ENCODE results near the gene TSEN34. TPM values are rescaled to one million over a fixed set of nuclear protein-coding genes. Genes with fewer than 3 reads are reported as not detected.
"Not testable (repeated sequence)": the region's sequence is repeated elsewhere in the genome, so short reads cannot be mapped to it uniquely, and the experiment has no call there.

Gene TSEN34
- total RNA-seq, 1 donor from 2014 or later: 27.7 TPM

DNA sequence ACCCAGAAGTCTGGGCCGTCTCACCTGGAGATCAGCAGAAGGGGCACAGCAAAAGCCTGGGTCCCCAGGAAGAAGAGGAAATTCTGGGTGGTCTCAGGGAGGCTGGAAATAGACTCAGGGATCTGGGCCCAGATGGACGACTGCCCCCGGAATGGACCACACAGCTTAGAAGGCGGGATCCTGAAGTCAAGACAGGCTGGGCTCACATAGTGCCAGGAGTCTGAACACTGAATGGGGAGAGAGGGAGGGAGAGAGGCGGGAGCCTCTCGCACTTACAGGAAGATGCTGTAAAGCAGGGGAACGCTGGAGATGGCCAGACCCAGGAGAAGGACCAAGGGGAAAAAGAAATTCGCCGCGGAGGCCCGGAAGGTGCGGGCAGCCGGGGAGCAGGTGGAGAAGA, 30.3 kb upstream of the TSEN34 start:
- DNase-seq (ENCODE audit: low spot score): no peak

DNA sequence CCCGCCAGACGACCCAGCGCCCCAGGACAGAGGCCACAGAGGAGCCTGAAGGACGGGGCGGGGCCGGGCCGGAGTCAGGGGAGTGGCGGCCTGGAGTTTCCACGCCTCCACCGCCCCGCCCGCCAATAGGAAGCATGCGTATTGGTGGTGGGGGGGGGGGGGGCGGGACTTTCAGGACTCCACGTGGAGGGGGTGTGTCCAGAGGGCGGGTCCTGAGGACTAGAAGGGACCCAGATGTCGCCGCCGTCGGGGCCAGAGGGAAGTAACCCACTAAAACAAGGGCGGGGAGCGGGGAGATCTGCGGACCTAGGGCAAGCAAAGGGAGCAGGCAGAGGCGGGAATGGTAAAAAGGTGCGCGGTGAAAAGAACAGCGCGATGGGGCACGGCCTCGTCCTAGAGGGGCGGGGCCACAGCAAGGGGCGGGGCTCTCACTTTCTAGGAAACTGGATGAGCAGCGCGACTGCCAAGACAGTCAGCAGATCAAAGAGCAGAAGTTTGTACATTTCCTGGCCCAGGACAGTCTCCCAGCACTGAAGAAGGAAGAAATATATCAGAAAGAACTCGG, 28.8 kb upstream of the TSEN34 start:
- peak; percentile 83 for DNase-seq (ENCODE audit: low spot score)

DNA sequence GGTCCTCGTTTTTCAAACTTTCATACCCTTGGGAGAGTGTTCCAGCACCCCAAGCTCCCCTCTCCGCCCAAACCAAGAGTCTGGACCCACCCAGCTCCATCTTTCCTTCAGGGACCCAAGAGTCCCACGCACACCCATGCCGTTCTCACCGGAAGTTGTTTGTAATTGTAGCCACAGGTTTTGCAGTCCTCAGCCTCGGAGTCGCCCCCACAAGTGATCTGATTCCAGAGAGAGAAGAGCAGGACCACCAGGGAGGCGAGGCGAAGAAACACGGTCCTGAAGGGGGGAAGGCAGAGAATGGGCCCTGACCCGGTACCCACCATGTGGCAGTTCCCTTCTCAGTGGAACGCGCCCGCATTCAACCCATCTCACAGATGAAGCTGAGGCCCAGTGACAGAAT, 28.2 kb upstream of the TSEN34 start:
- no peak for DNase-seq (ENCODE audit: low spot score)

DNA sequence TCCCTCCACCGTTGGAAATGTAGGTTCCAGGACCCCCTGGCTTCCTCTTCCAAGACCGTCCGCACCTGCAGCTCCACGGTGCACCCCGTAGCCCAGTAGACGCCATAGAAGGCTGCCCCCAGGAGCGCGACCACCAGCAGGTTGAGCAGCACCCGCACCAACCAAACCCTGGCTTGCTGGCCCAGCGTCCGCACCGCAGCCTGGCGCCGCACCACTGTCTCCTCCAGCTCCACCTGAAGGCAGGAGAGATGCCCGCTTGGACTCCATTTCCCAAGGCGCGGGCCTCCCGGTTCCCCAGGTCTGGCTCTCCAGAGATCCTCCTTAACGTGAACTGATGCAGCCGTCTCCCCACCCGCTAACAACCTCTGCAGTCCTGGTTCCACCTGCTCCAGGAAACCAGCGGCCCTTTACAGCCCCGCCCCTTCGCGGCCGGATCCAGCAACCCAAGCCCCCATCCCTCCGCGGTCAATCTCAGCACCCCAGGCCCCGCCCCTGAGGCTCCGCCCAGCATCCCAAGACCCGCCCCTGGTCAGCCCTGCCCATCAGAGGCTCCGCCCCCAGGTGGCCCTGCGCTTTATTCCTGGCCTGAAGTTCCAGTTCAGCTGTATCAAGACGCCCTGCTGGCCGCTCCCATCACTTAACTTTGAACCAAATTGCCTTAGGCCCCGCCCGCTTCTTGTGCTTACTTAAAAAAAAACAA, 26.6 kb upstream of the TSEN34 start:
- DNase-seq (ENCODE audit: low spot score): peak; percentile 83

DNA sequence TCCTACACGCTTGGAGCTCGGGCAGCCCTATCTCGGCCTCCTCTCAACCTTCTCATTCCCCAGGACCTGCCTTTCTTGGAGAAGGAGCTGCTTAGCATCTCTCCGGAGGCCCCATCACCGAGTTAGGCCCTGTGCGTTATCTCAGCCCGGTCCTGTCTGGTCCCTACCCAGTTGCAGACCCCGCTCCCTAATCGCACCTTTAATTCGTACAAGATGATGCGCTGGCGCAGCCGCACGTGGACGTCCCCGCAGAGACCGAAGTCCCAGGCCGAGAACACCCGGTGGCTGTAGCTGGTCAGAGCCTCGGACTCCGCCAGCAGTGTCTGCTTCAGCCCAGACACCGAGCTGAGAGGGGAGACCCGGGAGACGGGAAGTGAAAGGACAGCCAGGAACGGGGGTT, 25.9 kb upstream of the TSEN34 start:
- DNase-seq (ENCODE audit: low spot score): no peak

DNA sequence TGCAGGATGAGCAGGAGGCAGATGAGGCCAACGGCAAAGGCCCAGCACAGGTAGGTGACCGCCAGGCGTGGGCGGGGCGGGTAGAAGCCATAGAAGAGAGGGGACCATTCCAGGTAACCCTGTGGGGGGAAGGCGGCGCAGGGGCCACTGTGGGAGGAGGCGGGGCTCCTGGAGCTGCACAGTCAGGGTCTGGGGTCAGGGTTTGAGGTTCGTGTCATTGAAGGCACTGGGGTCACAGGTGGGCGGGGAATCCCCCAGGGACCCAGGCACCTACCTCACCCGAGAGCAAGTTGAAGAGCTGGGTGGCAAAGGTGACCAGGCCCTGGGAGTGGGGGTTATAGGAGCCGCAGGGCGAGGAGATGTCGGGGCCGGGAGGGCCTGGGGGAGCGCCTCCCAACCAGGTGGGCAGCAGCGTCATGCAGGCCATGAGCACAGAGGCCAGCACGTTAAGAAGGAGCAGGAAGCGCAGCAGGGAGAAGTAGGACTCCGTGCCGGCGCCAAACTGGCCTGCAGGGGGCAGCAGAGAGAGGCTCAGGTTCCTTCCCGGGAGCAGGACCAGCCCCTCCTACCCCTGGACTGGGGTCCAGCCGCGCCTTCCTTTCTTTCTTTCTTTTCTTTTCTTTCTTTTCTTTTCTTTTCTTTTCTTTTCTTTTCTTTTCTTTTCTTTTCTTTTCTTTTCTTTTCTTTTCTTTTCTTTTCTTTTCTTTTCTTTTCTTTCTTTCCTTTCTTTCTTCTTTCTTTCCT, 22.8 kb upstream of the TSEN34 start:
- DNase-seq (ENCODE audit: low spot score): peak; percentile 95

DNA sequence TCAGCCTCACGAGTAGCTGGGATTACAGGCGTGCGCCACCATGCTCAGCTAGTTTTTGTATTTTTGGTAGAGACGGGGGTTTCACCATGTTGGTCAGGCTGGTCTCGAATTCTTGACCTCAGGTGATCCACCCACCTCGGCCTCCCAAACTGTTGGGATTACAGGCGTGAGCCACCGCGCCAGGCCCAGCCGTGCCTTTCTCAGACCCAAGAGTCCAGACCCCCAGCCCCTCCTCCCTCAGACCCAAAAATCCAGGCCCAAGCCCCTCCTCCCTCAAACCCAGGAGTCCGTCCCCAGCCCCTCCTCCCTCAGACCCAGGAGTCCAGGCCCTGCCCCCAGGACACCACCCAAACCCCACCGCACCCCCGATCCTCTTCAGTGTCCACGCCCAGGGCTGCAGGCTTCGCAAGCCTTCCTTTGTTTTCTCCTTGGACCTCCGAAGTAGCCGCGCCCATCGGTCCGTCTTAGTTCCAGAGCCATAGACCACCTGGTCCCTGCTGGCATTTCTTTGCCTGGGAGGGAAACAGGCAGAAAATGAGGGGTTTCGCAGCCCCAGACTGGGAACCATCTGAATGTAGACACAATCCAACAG, 21.9 kb upstream of the TSEN34 start:
- DNase-seq (ENCODE audit: low spot score): no peak

DNA sequence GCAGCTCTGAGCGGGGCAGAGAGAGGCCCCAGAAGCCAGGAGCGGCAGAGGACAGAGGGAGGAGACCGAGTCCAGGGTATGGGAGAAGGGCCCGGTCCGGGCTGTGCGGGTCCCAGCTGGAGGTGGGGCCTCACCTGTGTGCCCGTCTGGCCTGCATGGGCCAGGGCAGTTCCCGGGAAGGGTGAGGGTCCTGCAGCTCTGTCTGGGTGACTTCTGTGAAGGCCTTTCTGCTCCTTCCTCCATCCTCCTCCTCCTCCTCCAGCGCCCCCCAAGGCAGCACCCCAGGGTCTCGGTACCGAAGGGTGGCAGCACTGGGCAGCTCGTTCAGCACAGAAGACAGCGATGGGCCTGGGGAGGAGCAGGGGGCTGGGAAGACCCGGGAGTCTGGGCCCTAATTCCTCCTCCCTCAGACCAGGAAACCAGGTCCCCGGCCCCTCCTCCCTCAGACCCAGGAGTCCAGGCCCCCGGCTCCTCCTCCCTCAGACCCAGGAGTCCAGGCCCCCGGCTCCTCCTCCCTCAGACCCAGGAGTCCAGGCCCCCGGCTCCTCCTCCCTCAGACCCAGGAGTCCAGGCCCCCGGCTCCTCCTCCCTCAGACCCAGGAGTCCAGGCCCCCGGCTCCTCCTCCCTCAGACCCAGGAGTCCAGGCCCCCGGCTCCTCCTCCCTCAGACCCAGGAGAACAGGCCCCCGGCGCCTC, 19.2 kb upstream of the TSEN34 start:
- not testable (repeated sequence) for DNase-seq (ENCODE audit: low spot score)

DNA sequence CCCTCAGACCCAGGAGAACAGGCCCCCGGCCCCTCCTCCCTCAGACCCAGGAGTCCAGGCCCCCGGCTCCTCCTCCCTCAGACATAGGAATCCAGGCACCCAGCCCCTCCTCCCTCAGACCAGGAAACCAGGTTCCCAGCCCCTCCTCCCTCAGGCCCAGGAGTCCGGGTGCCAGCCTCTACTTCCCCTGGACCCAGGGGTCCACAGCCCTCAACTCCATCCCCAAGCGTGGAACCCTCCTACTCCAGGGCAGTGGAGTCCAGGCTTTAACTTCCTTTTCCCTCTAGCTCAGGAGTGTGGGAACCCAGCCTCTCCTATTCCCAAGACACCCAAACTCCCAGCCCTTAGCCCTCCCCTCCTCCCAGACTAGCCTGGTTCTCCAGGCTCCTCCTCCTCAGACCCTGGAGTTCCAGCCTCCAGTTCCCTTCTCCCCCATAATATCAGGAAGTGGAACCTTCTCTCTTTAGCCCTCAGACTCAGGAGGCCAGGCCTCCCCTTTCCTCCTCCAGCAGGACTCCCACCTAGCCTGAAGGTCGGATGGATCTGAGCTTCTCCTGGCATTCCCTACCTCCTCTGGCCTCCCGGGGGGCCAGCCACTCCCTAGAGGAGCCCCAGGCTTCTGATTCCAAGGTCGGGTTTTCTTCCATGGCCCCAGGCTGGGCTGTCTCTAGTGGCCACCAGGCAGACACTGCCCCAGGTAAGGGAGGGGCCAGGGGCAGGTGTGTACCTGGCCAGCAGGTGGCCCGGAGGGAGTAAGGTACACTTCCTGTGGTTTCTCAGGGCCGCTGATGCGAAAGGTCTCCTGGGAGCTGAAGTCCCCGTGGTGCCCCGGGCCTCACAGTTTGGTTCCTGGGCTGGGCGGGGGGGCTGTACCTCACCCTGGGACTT, 18.4 kb upstream of the TSEN34 start, which contains the start of gene TMC4:
Gene TMC4 (minus strand): TSS at position 690 of the 888 bp plus-strand sequence. CDS start 43 bp downstream, at position 647.
- peak; percentile 76 for DNase-seq (ENCODE audit: low spot score)

DNA sequence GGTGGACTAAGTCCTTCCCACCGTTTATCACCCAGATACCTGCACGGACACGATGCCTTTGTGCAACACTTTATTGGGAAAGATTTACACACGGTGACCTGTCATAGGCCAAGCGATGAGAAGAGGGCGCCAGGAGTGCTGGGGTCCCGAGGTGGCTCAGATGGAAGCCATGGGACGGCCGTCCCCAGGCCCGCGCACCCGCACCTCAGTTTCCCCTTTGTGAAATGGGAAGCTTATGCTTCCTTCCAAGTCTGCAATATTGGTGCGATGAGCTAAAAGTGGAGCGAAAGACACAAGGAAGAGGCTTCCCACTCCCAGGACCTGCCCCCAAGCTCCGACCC, 17.8 kb upstream of the TSEN34 start:
- DNase-seq (ENCODE audit: low spot score): no peak

DNA sequence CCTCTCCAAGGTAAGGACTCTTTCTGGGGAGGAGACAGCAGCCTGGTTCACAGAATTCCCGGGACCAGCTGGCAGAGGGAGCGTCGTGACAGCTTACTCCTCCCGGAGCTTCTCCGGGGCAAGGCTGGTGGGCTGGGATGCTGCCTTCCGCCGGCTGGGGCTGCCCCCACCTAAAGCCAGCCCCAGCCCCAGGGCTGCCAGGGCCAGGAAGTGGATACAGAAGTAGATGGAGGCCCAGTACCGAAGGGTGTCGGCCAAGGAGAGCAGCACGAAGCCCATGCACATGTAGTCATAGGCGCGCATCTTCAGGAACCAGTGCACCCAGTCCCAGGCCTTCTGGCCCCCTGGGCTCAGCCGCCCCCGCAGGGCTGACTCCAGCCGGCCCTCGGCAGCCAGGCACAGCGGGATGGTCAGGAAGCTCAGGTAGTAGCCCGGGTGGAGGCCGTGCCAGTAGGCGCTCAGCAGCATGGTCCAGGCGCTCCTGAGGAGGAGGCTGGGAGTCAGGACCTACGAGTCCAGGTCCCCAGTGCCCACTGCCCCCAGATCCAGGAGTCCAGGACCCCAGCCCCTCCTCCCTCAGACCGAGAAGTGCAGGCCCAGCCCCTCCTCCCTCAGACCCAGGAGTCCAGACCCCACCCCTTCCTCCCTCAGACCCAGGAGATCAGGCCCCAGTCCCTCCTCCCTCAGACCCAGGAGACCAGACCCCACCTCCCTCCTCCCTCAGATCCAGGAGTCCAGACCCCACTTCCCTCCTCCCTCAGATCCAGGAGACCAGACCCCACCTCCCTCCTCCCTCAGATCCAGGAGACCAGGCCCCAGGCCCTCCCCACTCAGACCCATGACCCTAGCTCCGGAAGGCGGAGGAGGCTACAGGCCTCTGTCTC, 16.9 kb upstream of the TSEN34 start:
- DNase-seq (ENCODE audit: low spot score): no peak

DNA sequence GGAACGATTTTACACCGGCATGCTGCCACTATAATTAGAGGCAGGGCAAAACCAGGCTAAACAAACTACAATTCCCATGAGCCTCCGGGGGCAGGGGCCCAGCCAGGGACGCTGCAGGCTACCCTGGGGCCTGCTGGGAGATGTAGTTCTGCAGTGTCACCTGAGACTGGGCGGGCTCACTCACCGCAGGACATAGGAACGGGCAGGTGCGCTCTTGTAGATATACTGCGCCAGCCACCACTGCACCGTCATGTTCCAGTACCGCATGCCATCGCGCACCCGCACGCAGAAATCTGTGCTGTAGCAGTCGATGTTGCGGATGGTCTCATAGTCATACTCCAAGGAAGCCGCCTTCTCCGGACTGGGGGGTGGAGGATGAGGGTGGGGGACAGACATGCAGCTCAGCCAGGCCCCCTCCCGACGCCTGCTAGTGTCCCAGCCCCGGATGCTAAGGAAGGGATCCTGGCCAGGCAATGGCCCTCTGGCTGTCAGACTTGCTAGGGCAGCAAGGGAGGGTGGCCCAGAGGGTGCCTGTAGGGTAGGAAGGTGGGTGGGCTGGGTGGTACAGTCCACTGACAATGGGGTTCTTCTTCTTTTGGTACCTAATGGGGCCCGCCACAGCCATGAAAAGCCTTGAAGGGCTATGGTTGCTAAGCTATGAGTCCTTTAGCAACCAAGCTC, 12.4 kb upstream of the TSEN34 start:
- no peak for DNase-seq (ENCODE audit: low spot score)

DNA sequence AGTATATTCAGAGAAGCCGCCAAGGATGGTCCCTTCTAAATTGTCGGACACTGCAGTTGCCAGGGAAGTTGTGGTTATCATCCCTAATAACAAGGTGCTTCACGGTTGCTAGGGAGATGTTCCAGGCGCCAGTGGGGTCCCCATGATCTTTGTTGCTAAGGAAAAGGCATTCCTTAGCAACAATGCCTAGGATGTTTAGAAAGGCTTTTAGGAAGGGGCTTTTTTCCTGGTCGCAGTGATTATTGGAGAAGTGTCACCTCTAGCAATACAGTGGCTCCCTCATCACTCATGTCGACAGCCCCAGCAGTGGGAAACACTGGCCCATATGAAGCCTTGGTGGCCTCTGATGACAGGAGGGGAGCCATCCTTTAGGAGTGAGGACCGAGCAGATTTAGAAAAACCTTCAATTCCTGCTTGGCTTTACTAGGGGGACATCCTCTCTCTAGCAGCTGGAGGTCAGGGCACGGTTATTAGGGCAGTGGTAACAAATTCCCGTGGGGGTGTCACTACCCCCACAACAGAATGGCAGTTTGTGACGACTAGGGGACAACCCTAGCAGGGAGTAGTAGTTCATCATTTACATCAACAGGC, 11.8 kb upstream of the TSEN34 start:
- DNase-seq (ENCODE audit: low spot score): no peak

DNA sequence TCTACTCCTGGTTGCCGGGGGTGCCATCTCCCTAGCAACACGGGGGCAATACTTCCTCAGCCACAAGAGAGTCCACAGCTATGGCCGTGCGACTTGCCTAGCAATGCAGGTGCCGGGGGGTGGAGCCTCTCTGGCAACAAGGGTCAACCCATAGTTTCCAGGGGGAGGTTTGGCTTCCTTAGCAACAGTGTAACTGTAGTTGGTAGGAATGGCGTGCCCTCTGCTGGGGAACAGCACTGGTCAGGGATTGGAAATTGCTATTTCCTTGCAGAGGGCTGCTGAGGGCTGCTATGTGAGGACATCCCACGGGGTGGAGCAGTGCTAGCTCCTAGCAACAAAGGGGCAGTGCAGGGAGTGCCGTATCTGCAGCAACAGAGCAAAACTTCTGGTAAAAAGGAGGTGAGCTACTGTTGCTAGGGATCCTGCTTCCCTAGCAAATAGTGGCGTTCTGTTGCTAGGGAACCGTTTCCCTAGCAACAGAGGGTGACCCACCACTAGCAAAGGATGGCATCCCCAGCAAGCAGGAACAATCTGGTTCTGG, 11.1 kb upstream of the TSEN34 start:
- DNase-seq (ENCODE audit: low spot score): no peak

DNA sequence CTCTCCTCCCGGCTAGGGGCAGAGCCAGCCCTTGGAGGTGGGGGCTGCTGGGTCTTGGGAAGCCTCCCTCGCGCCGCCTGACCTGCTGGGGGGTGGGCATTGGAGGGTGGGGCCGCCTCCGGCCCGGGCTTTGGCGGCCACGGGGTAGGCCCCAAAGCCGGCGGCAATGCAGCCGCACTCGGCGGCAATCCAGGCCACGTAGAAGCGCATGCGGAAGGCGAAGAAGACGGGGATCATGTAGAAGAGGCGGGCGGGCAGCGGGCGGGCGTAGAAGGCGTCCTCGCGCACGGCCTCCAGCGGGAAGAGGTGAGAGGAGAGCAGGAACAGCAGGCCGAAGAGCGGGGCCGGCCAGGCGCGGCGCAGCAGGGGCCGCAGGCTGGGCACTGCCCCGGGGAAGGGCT, 10.4 kb upstream of the TSEN34 start:
- DNase-seq (ENCODE audit: low spot score): no peak

DNA sequence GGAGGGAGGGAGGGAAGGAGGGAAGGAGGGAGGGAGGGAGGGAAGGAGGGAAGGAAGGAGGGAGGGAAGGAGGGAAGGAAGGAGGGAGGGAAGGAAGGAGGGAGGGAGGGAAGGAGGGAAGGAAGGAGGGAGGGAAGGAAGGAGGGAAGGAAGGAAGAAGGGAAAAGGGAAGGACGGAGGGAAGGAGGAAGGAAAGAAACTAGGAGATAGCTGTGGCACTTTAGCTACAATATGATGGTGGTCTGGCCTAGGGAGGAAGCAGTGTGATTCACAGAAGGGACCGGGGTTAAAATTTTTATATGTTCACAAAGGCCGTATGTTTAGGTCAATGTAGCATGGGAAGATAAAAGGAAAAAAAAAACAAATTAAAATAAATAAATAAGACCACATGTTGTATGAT, 9.2 kb upstream of the TSEN34 start:
- DNase-seq (ENCODE audit: low spot score): not testable (repeated sequence)

DNA sequence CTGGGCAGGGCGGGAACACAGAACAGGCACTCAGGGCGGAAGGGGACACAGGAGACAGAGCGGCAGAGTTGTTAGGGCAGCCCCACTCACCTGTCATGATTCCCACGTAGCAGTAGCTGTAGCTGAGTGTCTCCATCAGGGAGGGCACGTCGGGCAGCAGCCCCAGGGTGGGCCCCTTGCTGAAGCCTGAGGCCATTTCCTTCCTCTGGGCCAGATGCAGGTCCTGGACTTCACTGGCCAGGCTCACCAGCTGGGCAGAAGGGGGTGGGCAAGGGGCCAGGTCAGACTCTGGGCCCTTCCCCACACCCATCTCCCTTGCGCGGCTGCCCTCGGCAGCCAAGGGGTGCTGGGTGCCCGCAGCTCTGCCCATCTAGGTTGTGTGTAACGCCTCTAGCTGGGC, 7.7 kb upstream of the TSEN34 start:
- no peak for DNase-seq (ENCODE audit: low spot score)

DNA sequence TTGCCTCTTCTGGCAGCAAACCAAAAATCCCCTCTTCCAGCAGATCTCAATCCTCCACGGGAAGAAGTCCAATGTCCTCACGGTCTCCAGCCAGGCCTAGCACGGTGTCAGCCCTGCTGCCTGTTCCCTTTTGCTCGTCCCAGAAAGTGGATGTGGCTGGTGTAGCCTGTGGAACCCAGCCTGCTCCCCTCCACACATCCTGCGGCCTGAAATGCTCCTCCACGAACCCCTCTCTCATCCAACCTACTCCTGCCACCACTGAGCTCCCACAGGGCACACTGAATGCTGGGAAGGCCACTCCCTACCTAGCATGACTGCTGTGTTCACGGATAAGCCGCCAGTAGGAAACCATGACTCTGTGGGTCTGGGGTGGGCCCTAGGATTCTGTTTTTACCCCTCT, 4.8 kb upstream of the TSEN34 start:
- DNase-seq (ENCODE audit: low spot score): no peak

DNA sequence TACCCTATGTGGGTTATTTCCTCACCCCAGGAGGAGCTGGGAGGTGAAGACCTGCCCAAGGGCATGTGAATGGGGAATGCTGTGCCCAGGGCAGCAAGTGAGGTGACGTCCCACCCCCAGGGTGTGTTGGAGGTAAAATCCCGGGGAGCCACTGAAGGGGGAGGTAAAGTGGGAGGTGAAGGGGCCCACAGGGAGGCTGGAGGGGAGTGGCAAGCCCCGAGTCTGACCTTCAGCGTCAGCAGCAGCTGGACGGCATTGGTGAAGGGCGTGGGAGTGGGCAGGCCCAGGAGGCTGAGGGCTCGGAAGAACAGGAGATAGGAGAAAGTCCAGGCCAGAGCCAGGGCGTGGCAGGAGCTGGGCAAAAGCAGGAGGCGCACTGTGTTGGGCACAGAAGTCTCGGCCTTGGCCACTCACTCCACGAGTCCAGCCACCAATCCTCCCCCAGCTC, 4.2 kb upstream of the TSEN34 start:
- DNase-seq (ENCODE audit: low spot score): no peak

Measured in ureter (tissue), 1 donor.